Measurements from ENCODE around the gene SNRNP27.

The SNRNP27 gene

DNA sequence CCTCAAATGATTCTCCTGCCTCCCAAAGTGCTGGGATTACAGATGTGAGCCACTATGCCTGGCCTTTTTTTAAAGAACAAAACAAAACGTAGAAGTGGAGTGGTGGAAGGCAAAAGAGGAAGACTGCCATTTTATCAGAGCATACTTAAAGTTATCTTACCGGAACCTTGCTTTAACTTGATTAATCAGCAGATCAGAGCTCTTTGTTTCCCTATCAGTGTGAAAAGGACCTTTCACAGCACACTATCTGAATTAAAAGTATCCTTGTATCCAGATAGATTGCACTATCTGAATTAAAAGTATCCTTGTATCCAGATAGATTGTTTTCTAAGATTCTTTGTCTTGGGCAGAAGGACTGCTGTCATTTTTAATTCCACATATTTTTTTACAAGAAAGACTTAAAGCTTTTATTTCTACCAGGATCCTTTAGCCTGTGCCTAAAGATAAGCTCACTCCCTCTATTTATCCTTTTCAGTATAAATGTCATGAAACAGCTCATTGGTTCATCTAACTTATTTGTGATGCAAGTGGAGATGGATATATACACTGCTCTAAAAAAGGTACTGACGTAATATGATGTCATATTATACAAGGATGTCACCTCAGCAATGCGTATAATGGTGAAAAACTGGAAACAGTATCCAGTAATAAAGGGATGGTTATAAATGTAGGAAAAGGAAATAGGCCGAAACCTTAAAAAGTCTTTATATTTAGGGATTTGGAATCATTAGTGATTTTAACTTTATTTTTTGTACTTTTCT lies 46.5 kb upstream of the SNRNP27 start:
- no peaks in the 10 kb centered on the region for H3K36me3 ChIP-seq (ENCODE audit: control insufficient read depth, insufficient read depth, low read length)
- H3K9ac ChIP-seq: no peak overlapping the region
- no peak overlapping the region for H3K27ac ChIP-seq
- H2AFZ ChIP-seq: no peak overlapping the region
- no peak overlapping the region for H3K4me2 ChIP-seq (ENCODE audit: low read length)
- H3K79me2 ChIP-seq: no peaks in the 10 kb centered on the region
- H3K4me1 ChIP-seq: no peaks in the 10 kb centered on the region
- TF ChIP-seq, protein P1, sequence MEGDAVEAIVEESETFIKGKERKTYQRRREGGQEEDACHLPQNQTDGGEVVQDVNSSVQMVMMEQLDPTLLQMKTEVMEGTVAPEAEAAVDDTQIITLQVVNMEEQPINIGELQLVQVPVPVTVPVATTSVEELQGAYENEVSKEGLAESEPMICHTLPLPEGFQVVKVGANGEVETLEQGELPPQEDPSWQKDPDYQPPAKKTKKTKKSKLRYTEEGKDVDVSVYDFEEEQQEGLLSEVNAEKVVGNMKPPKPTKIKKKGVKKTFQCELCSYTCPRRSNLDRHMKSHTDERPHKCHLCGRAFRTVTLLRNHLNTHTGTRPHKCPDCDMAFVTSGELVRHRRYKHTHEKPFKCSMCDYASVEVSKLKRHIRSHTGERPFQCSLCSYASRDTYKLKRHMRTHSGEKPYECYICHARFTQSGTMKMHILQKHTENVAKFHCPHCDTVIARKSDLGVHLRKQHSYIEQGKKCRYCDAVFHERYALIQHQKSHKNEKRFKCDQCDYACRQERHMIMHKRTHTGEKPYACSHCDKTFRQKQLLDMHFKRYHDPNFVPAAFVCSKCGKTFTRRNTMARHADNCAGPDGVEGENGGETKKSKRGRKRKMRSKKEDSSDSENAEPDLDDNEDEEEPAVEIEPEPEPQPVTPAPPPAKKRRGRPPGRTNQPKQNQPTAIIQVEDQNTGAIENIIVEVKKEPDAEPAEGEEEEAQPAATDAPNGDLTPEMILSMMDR (IDR thresholded peaks at IDR 0.05): no peak
- no peak overlapping the region for H3K4me3 ChIP-seq (ENCODE audit: low read depth, low read length)
- H3K27me3 ChIP-seq (ENCODE audit: control insufficient read depth, insufficient read depth, low read length): no peaks in the 10 kb centered on the region
- H3K9me3 ChIP-seq (ENCODE audit: control insufficient read depth, low read length): no peaks in the 10 kb centered on the region

- no peaks in the 10 kb centered on the region for H3K9me3 ChIP-seq (ENCODE audit: control insufficient read depth, low read length)
- no peak overlapping the region for H3K4me3 ChIP-seq (ENCODE audit: low read depth, low read length)
- no peak overlapping the region for H3K9ac ChIP-seq
- TF ChIP-seq, protein P1 (IDR thresholded peaks at IDR 0.05): no peak
- H3K79me2 ChIP-seq: no peaks in the 10 kb centered on the region
- H3K4me1 ChIP-seq: no peaks in the 10 kb centered on the region
- H3K27me3 ChIP-seq (ENCODE audit: control insufficient read depth, insufficient read depth, low read length): no peaks in the 10 kb centered on the region
- no peaks in the 10 kb centered on the region for H3K36me3 ChIP-seq (ENCODE audit: control insufficient read depth, insufficient read depth, low read length)
- H2AFZ ChIP-seq: no peak overlapping the region
- H3K27ac ChIP-seq: no peak overlapping the region
- no peak overlapping the region for H3K4me2 ChIP-seq (ENCODE audit: low read length)
Observed at GRCh38 chr2:69848186-69848790, 45.5 kb upstream of the SNRNP27 start.

DNA sequence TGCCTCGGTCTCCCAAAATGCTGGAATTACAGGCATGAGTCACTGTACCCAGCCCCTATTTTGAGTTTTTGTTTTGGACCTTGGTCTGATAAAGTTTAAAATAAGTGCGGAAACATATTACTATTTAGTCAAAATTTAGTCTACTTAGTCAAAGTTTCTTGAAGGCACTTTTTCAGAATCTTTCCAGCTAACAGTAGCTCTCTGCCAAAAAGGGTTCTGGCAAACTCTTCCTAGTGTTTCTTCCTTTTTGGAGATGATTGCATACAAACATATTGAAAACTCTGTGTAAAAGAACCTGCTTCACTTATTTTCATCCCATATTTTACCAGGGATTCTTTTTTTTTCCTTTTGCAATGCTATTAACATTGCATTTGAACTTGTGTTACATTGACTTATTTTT lies 35.5 kb upstream of the SNRNP27 start:
- no peaks in the 10 kb centered on the region for H3K9me3 ChIP-seq (ENCODE audit: control insufficient read depth, low read length)
- H3K4me3 ChIP-seq (ENCODE audit: low read depth, low read length): no peak overlapping the region
- no peaks in the 10 kb centered on the region for H3K27me3 ChIP-seq (ENCODE audit: control insufficient read depth, insufficient read depth, low read length)
- no peaks in the 10 kb centered on the region for H3K4me1 ChIP-seq
- no peaks in the 10 kb centered on the region for H3K79me2 ChIP-seq
- TF ChIP-seq, protein P1 (IDR thresholded peaks at IDR 0.05): no peak
- no peak overlapping the region for H3K9ac ChIP-seq
- no peak overlapping the region for H3K4me2 ChIP-seq (ENCODE audit: low read length)
- no peak overlapping the region for H3K27ac ChIP-seq
- no peak overlapping the region for H2AFZ ChIP-seq
- no peaks in the 10 kb centered on the region for H3K36me3 ChIP-seq (ENCODE audit: control insufficient read depth, insufficient read depth, low read length)

DNA sequence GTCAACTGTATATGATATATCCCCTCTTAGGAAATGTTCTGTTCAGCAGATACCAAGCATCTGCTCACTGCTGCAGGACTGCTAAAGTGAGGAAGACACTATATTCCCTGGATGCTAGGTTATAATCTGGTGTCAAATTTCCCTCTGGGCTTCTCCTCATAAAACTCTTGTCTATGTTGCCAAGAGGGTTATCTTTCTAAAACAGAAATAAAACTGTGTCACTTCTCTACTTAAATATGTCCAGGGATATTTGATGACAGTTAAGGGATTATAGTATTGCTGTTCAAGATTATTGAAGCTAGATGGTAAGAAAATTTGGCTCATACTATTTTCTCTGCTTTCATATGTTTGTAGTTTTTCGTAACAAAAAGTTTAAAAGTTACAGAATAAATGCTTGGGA lies 30.5 kb upstream of the SNRNP27 start:
- Histone ChIP-seq H3K79me2 (no peaks in the 10 kb centered on the region), H3K9ac (no peak overlapping the region), H3K4me1 (no peaks in the 10 kb centered on the region), H3K36me3 (ENCODE audit: control insufficient read depth, insufficient read depth, low read length) (no peaks in the 10 kb centered on the region), H3K27ac (no peak overlapping the region), H2AFZ (no peak overlapping the region), H3K27me3 (ENCODE audit: control insufficient read depth, insufficient read depth, low read length) (no peaks in the 10 kb centered on the region), H3K4me3 (ENCODE audit: low read depth, low read length) (no peak overlapping the region), H3K9me3 (ENCODE audit: control insufficient read depth, low read length) (no peaks in the 10 kb centered on the region), H3K4me2 (ENCODE audit: low read length) (no peak overlapping the region)
- TF ChIP-seq, protein P1 (IDR thresholded peaks at IDR 0.05): no peak

GRCh38 chr2:69888451-69888850 lies 5.3 kb upstream of the SNRNP27 start:
- H3K9ac ChIP-seq: no peak overlapping the region
- H3K36me3 ChIP-seq (ENCODE audit: control insufficient read depth, insufficient read depth, low read length): no peaks in the 10 kb centered on the region
- H3K4me3 ChIP-seq (ENCODE audit: low read depth, low read length): no peak overlapping the region
- no peak overlapping the region for H3K4me2 ChIP-seq (ENCODE audit: low read length)
- H2AFZ ChIP-seq: no peak overlapping the region
- TF ChIP-seq, protein P1 (IDR thresholded peaks at IDR 0.05): no peak
- H3K9me3 ChIP-seq (ENCODE audit: control insufficient read depth, low read length): no peaks in the 10 kb centered on the region
- no peak overlapping the region for H3K27ac ChIP-seq
- H3K79me2 ChIP-seq: no peaks in the 10 kb centered on the region
- peaks cover 8% of the 10 kb centered on the region for H3K4me1 ChIP-seq
- H3K27me3 ChIP-seq (ENCODE audit: control insufficient read depth, insufficient read depth, low read length): no peaks in the 10 kb centered on the region

Measured in parathyroid adenoma (tissue), 2 donors.